ENCODE measurements around the gene RRP9. TPM values are rescaled to one million over a fixed set of nuclear protein-coding genes. Genes with fewer than 3 reads are reported as not detected.
"Not testable (repeated sequence)": the region's sequence is repeated elsewhere in the genome, so short reads cannot be mapped to it uniquely, and the experiment has no call there.

The RRP9 gene
- total RNA-seq, 1 experiment from 2014 or later: 71.3 TPM

DNA sequence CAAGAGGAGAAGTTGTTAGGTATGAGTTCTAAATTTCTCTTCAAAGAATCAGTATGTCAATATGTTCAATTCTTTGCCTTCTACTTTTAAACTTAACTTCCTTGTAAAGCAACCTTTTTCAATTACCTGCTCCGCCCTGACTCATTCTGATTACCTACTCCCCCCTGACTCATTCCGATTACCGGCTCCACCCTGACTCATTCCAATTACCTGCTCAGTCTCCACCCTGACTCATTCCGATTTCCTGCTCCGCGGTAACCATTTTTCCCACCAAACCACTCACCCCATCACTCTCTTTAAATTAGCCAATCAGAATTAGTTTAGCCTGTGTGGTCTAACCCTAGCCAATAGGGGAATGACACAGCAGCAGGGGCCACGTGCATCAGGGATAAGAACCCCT lies 39.3 kb downstream of the RRP9 start:
- H3K79me2 ChIP-seq (ENCODE audit: insufficient read depth, low read length); BruUV-seq (replicated peaks); intact Hi-C loops (cut with micrococcal nuclease); H3K27me3 ChIP-seq (ENCODE audit: insufficient read depth, low read length); RAD21 ChIA-PET (ENCODE audit: low non-redundant PET in 1 of 2, low total read pairs in 2 of 2, uncharacterized antibody in 2 of 2, unreplicated experiment in 2 of 2); POLR2A ChIA-PET; H3K36me3 ChIP-seq (ENCODE audit: control insufficient read depth in 1 of 2, insufficient read depth in 2 of 2, low read length in 2 of 2); H3K9me2 ChIP-seq (ENCODE audit: insufficient read depth); H3K9me3 ChIP-seq (ENCODE audit: control insufficient read depth in 1 of 2, insufficient read depth in 1 of 2, low read depth in 1 of 2, low read length in 2 of 2); H4K20me1 ChIP-seq (ENCODE audit: insufficient read depth): not testable (repeated sequence)
- H3K4me3 ChIP-seq (replicated peaks in 1 of 2; ENCODE audit: low read depth in 1 of 2, low read length in 2 of 2): peak overlapping the region in 1 of 2 experiments; percentile 16; a peak in 1 of 4 replicates
- ATAC-seq (peak; percentile 71), DNase-seq (ENCODE audit: low read depth, low spot score) (peak; percentile 85)
- H3K27ac ChIP-seq (ENCODE audit: low read depth, low read length): peak overlapping the region; percentile 28; the same call in 1 of the 2 replicates
- CTCF ChIA-PET: interaction anchor here (1.0 kb wide), 1 partner anchor 39 kb away, joined by 3 read pairs; the partner anchor contains the start of gene RRP9
- H2AFZ ChIP-seq (ENCODE audit: low read depth, low read length, poor library complexity, severe bottlenecking): peak overlapping the region; percentile 80
- TF ChIP-seq SRF (IDR thresholded peaks at IDR 0.05; ENCODE audit: low read depth) (peak; percentile 23; the same call in 1 of the 2 replicates), FOSL1 (IDR thresholded peaks at IDR 0.05; ENCODE audit: low read depth) (peak; percentile 84), SP1 (IDR thresholded peaks at IDR 0.05; ENCODE audit: low read depth) (peak; percentile 54), JUND (IDR thresholded peaks at IDR 0.05) (peak; percentile 77), MAX (IDR thresholded peaks at IDR 0.05) (peak; percentile 40), CBX3 (IDR thresholded peaks at IDR 0.05; ENCODE audit: low read depth) (peak; percentile 66; the same call in 1 of the 2 replicates)
- H3K9ac ChIP-seq (ENCODE audit: low read length): 0 out of 2 replicates have a peak overlapping the region, but pooled peaks have one; percentile 10
- H3K4me2 ChIP-seq (ENCODE audit: low read length): peak overlapping the region; percentile 66
- H3K4me1 ChIP-seq (ENCODE audit: control insufficient read depth in 1 of 2, insufficient read depth in 2 of 2, low read length in 2 of 2): peaks cover 7 to 38% of the 10 kb centered on the region in 2 experiments

- POLR2A ChIA-PET; intact Hi-C loops (cut with micrococcal nuclease): not testable (repeated sequence)
These were observed 41.7 kb downstream of the RRP9 start for GRCh38 chr3:51900043-51900442.

More at GRCh38 chr3:51900043-51900442, 41.7 kb downstream of the RRP9 start:
- H4K20me1 ChIP-seq (ENCODE audit: insufficient read depth); H3K4me2 ChIP-seq (ENCODE audit: low read length); H3K4me3 ChIP-seq (replicated peaks in 1 of 2; ENCODE audit: low read depth in 1 of 2, low read length in 2 of 2); CTCF ChIA-PET; RAD21 ChIA-PET (ENCODE audit: low non-redundant PET in 1 of 2, low total read pairs in 2 of 2, uncharacterized antibody in 2 of 2, unreplicated experiment in 2 of 2); H3K79me2 ChIP-seq (ENCODE audit: insufficient read depth, low read length); BruUV-seq (replicated peaks); H3K9me3 ChIP-seq (ENCODE audit: control insufficient read depth in 1 of 2, insufficient read depth in 1 of 2, low read depth in 1 of 2, low read length in 2 of 2); DNase-seq (ENCODE audit: low read depth, low spot score); H3K27ac ChIP-seq (ENCODE audit: low read depth, low read length); H3K27me3 ChIP-seq (ENCODE audit: insufficient read depth, low read length); H3K9ac ChIP-seq (ENCODE audit: low read length); H2AFZ ChIP-seq (ENCODE audit: low read depth, low read length, poor library complexity, severe bottlenecking); ATAC-seq; H3K9me2 ChIP-seq (ENCODE audit: insufficient read depth); H3K36me3 ChIP-seq (ENCODE audit: control insufficient read depth in 1 of 2, insufficient read depth in 2 of 2, low read length in 2 of 2): not testable (repeated sequence)
- peaks cover 11 to 53% of the 10 kb centered on the region in 2 experiments for H3K4me1 ChIP-seq (ENCODE audit: control insufficient read depth in 1 of 2, insufficient read depth in 2 of 2, low read length in 2 of 2)
